Measurements from ENCODE around the gene BCL6.

DNA sequence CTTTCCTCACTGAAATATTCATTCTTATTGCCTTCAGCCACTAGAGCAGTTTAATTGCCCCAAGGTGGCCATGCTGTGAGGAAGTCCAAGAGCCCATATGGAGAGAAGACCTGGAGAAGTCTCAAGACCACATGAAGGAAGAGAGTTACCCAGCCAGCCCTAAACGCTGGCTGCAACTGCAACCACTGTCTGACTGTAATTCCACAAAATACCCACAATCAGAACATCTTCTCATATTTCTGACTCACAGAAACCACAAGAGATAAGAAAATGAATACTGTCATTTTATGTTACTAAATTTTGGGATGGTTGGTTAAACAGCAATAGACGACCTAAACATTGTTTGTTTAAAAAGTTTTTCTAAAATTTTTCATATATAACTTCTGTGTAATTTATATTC, 60.4 kb downstream of the BCL6 start:
- TF ChIP-seq TEAD4 (CRISPR knock-in tag; IDR thresholded peaks at IDR 0.05): no peak
- TF ChIP-seq IRF2 (CRISPR knock-in tag; IDR thresholded peaks at IDR 0.05; ENCODE audit: borderline replicate concordance, low read depth): no peak
- TF ChIP-seq USF2 (CRISPR knock-in tag; IDR thresholded peaks at IDR 0.05): no peak
- TF ChIP-seq ZNF317 (CRISPR knock-in tag; IDR thresholded peaks at IDR 0.05; ENCODE audit: borderline replicate concordance, low read depth): no peak
- no peak for TF ChIP-seq CTCF (IDR thresholded peaks at IDR 0.05)
- TF ChIP-seq CBFB (CRISPR knock-in tag; IDR thresholded peaks at IDR 0.05; ENCODE audit: low read depth): no peak
- TF ChIP-seq ATF3 (CRISPR knock-in tag; conservative IDR thresholded peaks at IDR 0.05): no peak
- no peak for TF ChIP-seq ZNF416 (CRISPR knock-in tag; IDR thresholded peaks at IDR 0.05)
- TF ChIP-seq, protein P1, sequence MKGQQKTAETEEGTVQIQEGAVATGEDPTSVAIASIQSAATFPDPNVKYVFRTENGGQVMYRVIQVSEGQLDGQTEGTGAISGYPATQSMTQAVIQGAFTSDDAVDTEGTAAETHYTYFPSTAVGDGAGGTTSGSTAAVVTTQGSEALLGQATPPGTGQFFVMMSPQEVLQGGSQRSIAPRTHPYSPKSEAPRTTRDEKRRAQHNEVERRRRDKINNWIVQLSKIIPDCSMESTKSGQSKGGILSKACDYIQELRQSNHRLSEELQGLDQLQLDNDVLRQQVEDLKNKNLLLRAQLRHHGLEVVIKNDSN (CRISPR knock-in tag; IDR thresholded peaks at IDR 0.05): no peak
- TF ChIP-seq NR3C1 (CRISPR knock-in tag; conservative IDR thresholded peaks at IDR 0.05; ENCODE audit: low read depth): no peak
- no peak for TF ChIP-seq ESRRA (CRISPR knock-in tag; IDR thresholded peaks at IDR 0.05; ENCODE audit: borderline replicate concordance)

Measured in WTC11 (cell line).